Loucy (cell line): Measurements from ENCODE around the gene MOK.
A peak's percentile ranks its signal among the peaks of the same experiment; 100 is the strongest.

Experiments
- H2AFZ ChIP-seq: fragments of 200-600 bp; sonication (generic); 2 replicates; pipeline ENCODE4 v1.6.0; 2016; ENCODE audit warnings: antibody characterized with exemption, mild to moderate bottlenecking, low read length, moderate library complexity
- H3F3A ChIP-seq: fragments of 200-600 bp; 2 replicates; pipeline ENCODE4 v1.6.0; 2016; ENCODE audit warnings: antibody characterized with exemption, low read depth, mild to moderate bottlenecking
- H3K27me3 ChIP-seq: fragments of 200-600 bp; sonication (generic); 2 replicates; pipeline ENCODE4 v1.6.1; 2014; ENCODE audit warnings: low read length, mild to moderate bottlenecking; ENCODE audit not compliant: insufficient read depth, poor library complexity, severe bottlenecking
- H3K36me3 ChIP-seq: fragments of 200-600 bp; sonication (generic); 2 replicates; pipeline ENCODE4 v1.6.1; 2016; ENCODE audit warnings: low read length; ENCODE audit not compliant: insufficient read depth
- H3K4me1 ChIP-seq: fragments of 200-600 bp; sonication (generic); 2 replicates; pipeline ENCODE4 v1.5.1; 2014; ENCODE audit warnings: low read length, mild to moderate bottlenecking; ENCODE audit not compliant: insufficient read depth, poor library complexity, severe bottlenecking
- H3K4me2 ChIP-seq: fragments of 200-600 bp; sonication (generic); 2 replicates; pipeline ENCODE4 v1.6.0; 2014; ENCODE audit warnings: antibody characterized with exemption, low read length, low read depth, mild to moderate bottlenecking; ENCODE audit not compliant: poor library complexity, severe bottlenecking
- H3K4me3 ChIP-seq: fragments of 200-600 bp; sonication (generic); 2 replicates; pipeline ENCODE4 v1.5.1; 2014; ENCODE audit warnings: low read length, mild to moderate bottlenecking, mixed read lengths; ENCODE audit not compliant: poor library complexity, severe bottlenecking
- H3K79me2 ChIP-seq: fragments of 200-600 bp; sonication (generic); 2 replicates; pipeline ENCODE4 v1.6.1; 2014; ENCODE audit warnings: low read length; ENCODE audit not compliant: insufficient read depth
- H3K9ac ChIP-seq: fragments of 200-600 bp; sonication (generic); 2 replicates; pipeline ENCODE4 v1.6.0; 2014; ENCODE audit warnings: mild to moderate bottlenecking, low read depth, low read length, moderate library complexity; ENCODE audit not compliant: poor library complexity, severe bottlenecking
- H3K9me2 ChIP-seq: fragments of 200-600 bp; sonication (generic); replicated peaks from 2 replicates; pipeline ENCODE4 v1.6.1; 2016; ENCODE audit warnings: low read depth, low read length, mixed read lengths
- H3K9me3 ChIP-seq: fragments of 200-600 bp; sonication (generic); 2 replicates; pipeline ENCODE4 v1.6.1; 2014; ENCODE audit warnings: mild to moderate bottlenecking, antibody characterized with exemption, low read length, low read depth; ENCODE audit not compliant: insufficient read depth
- H4K20me1 ChIP-seq: fragments of 200-600 bp; sonication (generic); 2 replicates; pipeline ENCODE4 v1.6.0; 2014; ENCODE audit warnings: antibody characterized with exemption, low read length, mild to moderate bottlenecking; ENCODE audit not compliant: insufficient read depth, poor library complexity, severe bottlenecking
- EZH2phosphoT487 ChIP-seq: fragments of 200-600 bp; IDR thresholded peaks from 2 replicates; pipeline ENCODE4 v1.6.1; 2018; ENCODE audit warnings: antibody characterized with exemption, mild to moderate bottlenecking, moderate library complexity, borderline replicate concordance
- TF ChIP-seq, protein P1 (sequence below): fragments of 200-600 bp; sonication (generic); conservative IDR thresholded peaks from 2 replicates; pipeline ENCODE4 v1.5.1; 2014; ENCODE audit warnings: mild to moderate bottlenecking, antibody characterized with exemption, low read length

Gene MOK

DNA sequence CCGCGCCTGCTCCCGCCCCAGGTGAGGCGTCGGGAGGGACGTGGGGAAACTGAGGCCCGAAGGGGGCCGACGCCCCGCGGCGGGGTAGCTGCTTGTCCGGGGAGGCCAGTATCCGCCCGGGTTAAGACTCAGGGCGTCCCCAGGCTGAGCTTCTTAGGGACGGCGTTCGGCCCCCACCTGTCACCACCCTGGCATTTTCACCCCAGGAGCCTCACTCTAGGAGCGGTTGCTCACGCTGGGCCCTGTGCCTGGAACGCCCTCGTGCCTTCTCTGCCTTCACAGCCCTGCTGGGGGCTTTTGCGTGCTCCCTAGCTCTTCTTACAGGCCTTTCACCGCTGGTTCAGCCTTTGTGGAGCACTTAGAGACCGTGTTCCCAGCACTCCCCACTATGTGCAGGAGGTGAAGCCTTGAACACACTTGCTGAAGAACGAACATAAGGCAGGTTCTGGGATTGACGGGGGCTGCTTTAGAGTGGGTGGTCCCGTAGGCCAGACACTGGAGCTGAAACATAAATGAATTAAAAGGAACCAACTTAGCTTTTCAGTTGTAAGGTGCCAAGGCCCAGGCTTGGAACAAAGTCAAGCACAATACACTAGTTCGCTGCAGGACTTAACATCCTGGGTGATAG lies 15.2 kb upstream of the MOK start:
- TF ChIP-seq, protein P1, sequence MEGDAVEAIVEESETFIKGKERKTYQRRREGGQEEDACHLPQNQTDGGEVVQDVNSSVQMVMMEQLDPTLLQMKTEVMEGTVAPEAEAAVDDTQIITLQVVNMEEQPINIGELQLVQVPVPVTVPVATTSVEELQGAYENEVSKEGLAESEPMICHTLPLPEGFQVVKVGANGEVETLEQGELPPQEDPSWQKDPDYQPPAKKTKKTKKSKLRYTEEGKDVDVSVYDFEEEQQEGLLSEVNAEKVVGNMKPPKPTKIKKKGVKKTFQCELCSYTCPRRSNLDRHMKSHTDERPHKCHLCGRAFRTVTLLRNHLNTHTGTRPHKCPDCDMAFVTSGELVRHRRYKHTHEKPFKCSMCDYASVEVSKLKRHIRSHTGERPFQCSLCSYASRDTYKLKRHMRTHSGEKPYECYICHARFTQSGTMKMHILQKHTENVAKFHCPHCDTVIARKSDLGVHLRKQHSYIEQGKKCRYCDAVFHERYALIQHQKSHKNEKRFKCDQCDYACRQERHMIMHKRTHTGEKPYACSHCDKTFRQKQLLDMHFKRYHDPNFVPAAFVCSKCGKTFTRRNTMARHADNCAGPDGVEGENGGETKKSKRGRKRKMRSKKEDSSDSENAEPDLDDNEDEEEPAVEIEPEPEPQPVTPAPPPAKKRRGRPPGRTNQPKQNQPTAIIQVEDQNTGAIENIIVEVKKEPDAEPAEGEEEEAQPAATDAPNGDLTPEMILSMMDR = no peak
- TF ChIP-seq EZH2phosphoT487 = no peak
- H3K9me3 ChIP-seq = no peaks in the 10 kb centered on the region
- H3K79me2 ChIP-seq = peaks cover 17% of the 10 kb centered on the region
- H3K4me1 ChIP-seq = peaks cover 26% of the 10 kb centered on the region
- H4K20me1 ChIP-seq = no peaks in the 10 kb centered on the region
- H3F3A ChIP-seq = no peaks in the 10 kb centered on the region
- no peaks in the 10 kb centered on the region for H3K9me2 ChIP-seq
- H3K27me3 ChIP-seq = no peaks in the 10 kb centered on the region
- no peaks in the 10 kb centered on the region for H3K36me3 ChIP-seq
- H3K4me3 ChIP-seq = peak overlapping the region; percentile 98
- peak overlapping the region; percentile 98 for H3K4me2 ChIP-seq
- peak overlapping the region; percentile 90 for H3K9ac ChIP-seq
- H2AFZ ChIP-seq = peak overlapping the region; percentile 86

DNA sequence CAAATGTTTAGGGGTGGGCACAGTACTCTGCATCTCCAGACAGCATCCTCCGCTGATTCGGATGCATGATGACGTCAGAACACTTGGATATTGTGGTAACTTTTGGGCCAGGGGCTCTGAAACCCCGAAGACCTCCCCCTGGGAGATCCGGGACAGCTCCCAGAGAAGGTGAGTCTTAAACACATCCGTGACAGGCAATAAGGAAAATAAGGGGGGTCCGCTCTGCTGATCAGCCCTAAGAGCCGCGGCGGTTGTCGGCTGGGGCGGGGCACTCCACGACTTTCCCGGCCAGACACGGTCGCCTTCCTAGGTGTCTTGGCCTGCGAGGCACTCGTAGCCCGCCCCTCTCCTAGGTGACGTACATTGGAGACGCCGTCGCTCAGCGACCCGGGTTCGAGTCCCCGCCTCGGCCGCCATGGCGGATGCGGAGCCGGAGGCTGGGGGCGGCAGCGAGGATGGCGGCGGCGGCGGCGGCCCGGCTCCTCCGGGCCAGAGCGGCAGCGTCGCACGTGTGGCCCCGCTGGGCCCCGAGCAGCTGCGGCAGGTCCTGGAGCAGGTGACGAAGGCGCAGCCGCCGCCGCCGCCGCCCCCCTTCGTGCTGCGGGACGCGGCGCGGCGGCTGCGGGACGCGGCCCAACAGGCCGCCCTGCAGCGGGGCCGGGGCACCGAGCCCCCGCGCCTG lies 14.5 kb upstream of the MOK start, which contains the start of gene ZNF839:
Gene ZNF839 (plus strand): TSS at position 396 of the 682 bp plus-strand sequence. CDS start 20 bp downstream, at position 416.
- peak within 1 kb of the TSS; percentile 97 for H2AFZ ChIP-seq
- peak within 1 kb of the TSS; percentile 98 for H3K4me3 ChIP-seq
- peaks cover 17% of the 10 kb centered on the region for H3K79me2 ChIP-seq
- peak within 1 kb of the TSS; percentile 98 for H3K4me2 ChIP-seq
- H3K27me3 ChIP-seq = no peaks in the 10 kb centered on the region
- peak within 1 kb of the TSS; percentile 90 for H3K9ac ChIP-seq
- no peaks in the 10 kb centered on the region for H3K9me2 ChIP-seq
- TF ChIP-seq, protein P1 = no peak
- TF ChIP-seq EZH2phosphoT487 = no peak
- peaks cover 26% of the 10 kb centered on the region for H3K4me1 ChIP-seq
- H4K20me1 ChIP-seq = no peaks in the 10 kb centered on the region
- H3K36me3 ChIP-seq = no peaks in the 10 kb centered on the region
- H3F3A ChIP-seq = no peaks in the 10 kb centered on the region
- H3K9me3 ChIP-seq = no peaks in the 10 kb centered on the region

DNA sequence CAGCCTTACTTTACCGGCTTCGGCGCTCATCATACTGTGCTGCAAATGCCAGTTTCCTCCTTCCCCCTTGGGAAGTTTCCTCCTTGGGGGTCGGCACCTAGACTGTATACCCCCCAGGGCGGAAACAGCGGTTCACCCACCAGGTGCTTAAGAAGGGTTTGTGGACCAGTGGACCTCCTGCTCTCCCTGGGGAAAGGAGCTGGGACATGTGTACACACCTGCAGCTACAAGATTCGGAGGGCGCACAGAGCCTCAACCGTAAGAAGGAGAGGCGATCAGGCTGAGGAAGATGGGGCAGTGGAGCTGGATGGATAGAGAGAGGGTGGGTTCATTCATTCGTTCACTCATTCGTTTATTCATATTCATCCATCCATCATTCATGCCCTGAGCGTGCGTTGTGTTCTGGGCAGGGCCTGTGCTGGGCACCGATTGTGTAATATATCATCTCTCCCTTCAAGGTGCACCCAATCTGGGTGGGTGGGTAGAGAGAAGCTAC lies 13.9 kb upstream of the MOK start:
- Histone ChIP-seq H3K4me2 (peak overlapping the region; percentile 97), H3K9ac (peak overlapping the region; percentile 90), H3F3A (no peaks in the 10 kb centered on the region), H4K20me1 (no peaks in the 10 kb centered on the region), H3K4me1 (peaks cover 29% of the 10 kb centered on the region), H3K4me3 (peak overlapping the region; percentile 98), H3K79me2 (peaks cover 17% of the 10 kb centered on the region), H2AFZ (peak overlapping the region; percentile 97), H3K9me2 (no peaks in the 10 kb centered on the region), H3K27me3 (no peaks in the 10 kb centered on the region), H3K9me3 (no peaks in the 10 kb centered on the region), H3K36me3 (no peaks in the 10 kb centered on the region)
- no peak for TF ChIP-seq EZH2phosphoT487
- TF ChIP-seq, protein P1 = no peak
